Urinary bladder (tissue), 4 donors: Measurements from ENCODE around the gene GALNT10. TPM values are rescaled to one million over a fixed set of nuclear protein-coding genes. Genes with fewer than 3 reads are reported as not detected.
A peak's percentile ranks its signal among the peaks of the same experiment; 100 is the strongest.
"Not testable (repeated sequence)": the region's sequence is repeated elsewhere in the genome, so short reads cannot be mapped to it uniquely, and the experiment has no call there.

Experiments used
- DNase-seq: peaks from one replicate; pipeline ENCODE4 v3.0.0-alpha.2; 2015; ENCODE audit errors: extremely low spot score
- H3K27ac ChIP-seq: one replicate; pipeline ENCODE4 v1.5.1; 2013; ENCODE audit warnings: low read depth, mild to moderate bottlenecking, moderate library complexity
- H3K36me3 ChIP-seq: one replicate; pipeline ENCODE4 v1.6.1; 2013; ENCODE audit warnings: mild to moderate bottlenecking, moderate library complexity; ENCODE audit not compliant: insufficient read depth
- H3K4me1 ChIP-seq: one replicate; pipeline ENCODE4 v1.6.1; 2013; ENCODE audit warnings: mild to moderate bottlenecking, moderate library complexity; ENCODE audit not compliant: insufficient read depth
- H3K4me3 ChIP-seq: one replicate; pipeline ENCODE4 v1.5.1; 2013; ENCODE audit warnings: low read depth, low read length
- WGBS: extraction: QIAGEN DNeasy Blood & Tissue Kit; methylation state at CpG from one replicate; pipeline ENCODE4 v1.1.7; 2013; 5-methylcytosine and 5-hydroxymethylcytosine counted together
- polyA plus RNA-seq: library from polyadenylated mRNA; stranded (reverse); fragments of 200-250 nt; gene quantifications from one replicate; pipeline ENCODE4 v1.2.3, GENCODE V29; 2013
- total RNA-seq: library from RNA; depleted of rRNA; stranded (reverse); fragments of >200 nt; gene quantifications from one replicate; pipeline ENCODE4 v1.2.3, GENCODE V29; 2014
- donor health status: healthy with polysubstance abuse.
- donor health status: healthy.

GALNT10 gene
- 19.4 TPM for total RNA-seq
- 15.7 TPM for polyA plus RNA-seq

- Histone ChIP-seq H3K27ac (no peak within 1 kb of the TSS), H3K36me3 (no peaks in the 10 kb centered on the region), H3K4me1 (no peaks in the 10 kb centered on the region), H3K4me3 (peak within 1 kb of the TSS; percentile 81)
- no peak for DNase-seq
- 2% methylated on average over 84 of the region's 84 CpGs for WGBS
Observed at GRCh38 chr5:154190595-154191304, at the start of gene GALNT10. Gene GALNT10 (plus strand): TSS chr5:154190733. CDS start chr5:154190867, 134 bp downstream.

GRCh38 chr5:154141745-154142221, 48.8 kb upstream of the GALNT10 start:
- peaks cover 4% of the 10 kb centered on the region for H3K4me1 ChIP-seq
- no peak for DNase-seq
- H3K27ac ChIP-seq = no peak overlapping the region
- H3K36me3 ChIP-seq = no peaks in the 10 kb centered on the region
- 72% methylated on average over 1 of the region's 1 CpG for WGBS
- no peak overlapping the region for H3K4me3 ChIP-seq

GRCh38 chr5:154143211-154143641, 47.3 kb upstream of the GALNT10 start:
- Histone ChIP-seq H3K4me1 (peaks cover 4% of the 10 kb centered on the region), H3K36me3 (no peaks in the 10 kb centered on the region), H3K27ac (no peak overlapping the region), H3K4me3 (no peak overlapping the region)
- DNase-seq = no peak
- WGBS = 76% methylated on average over 6 of the region's 6 CpGs

GRCh38 chr5:154145268-154145667, 45.3 kb upstream of the GALNT10 start:
- no peak for DNase-seq
- WGBS = 80% methylated on average over 4 of the region's 4 CpGs
- no peak overlapping the region for H3K27ac ChIP-seq
- peaks cover 4% of the 10 kb centered on the region for H3K4me1 ChIP-seq
- H3K36me3 ChIP-seq = no peaks in the 10 kb centered on the region
- H3K4me3 ChIP-seq = no peak overlapping the region

- no peak overlapping the region for H3K4me3 ChIP-seq
- no peak overlapping the region for H3K27ac ChIP-seq
- DNase-seq = no peak
- H3K4me1 ChIP-seq = peaks cover 3% of the 10 kb centered on the region
- H3K36me3 ChIP-seq = no peaks in the 10 kb centered on the region
Observed at GRCh38 chr5:154146409-154146808, 44.1 kb upstream of the GALNT10 start.

GRCh38 chr5:154147666-154148065, 42.9 kb upstream of the GALNT10 start:
- WGBS = 95% methylated on average over 2 of the region's 2 CpGs
- Histone ChIP-seq H3K4me1 (no peaks in the 10 kb centered on the region), H3K27ac (no peak overlapping the region), H3K4me3 (no peak overlapping the region), H3K36me3 (no peaks in the 10 kb centered on the region)
- DNase-seq = no peak

GRCh38 chr5:154150471-154150870, 40.1 kb upstream of the GALNT10 start:
- WGBS = 86% methylated on average over 2 of the region's 2 CpGs
- H3K27ac ChIP-seq, H3K4me1 ChIP-seq, H3K4me3 ChIP-seq, H3K36me3 ChIP-seq, DNase-seq: not testable (repeated sequence)

- Histone ChIP-seq H3K27ac (no peak overlapping the region), H3K36me3 (no peaks in the 10 kb centered on the region), H3K4me1 (peaks cover 2% of the 10 kb centered on the region), H3K4me3 (no peak overlapping the region)
- WGBS = 56% methylated on average over 6 of the region's 6 CpGs
- DNase-seq = no peak
Observed at GRCh38 chr5:154157483-154158378, 32.8 kb upstream of the GALNT10 start.

GRCh38 chr5:154158379-154158737, 32.2 kb upstream of the GALNT10 start:
- Histone ChIP-seq H3K36me3 (no peaks in the 10 kb centered on the region), H3K4me1 (peaks cover 2% of the 10 kb centered on the region), H3K4me3 (no peak overlapping the region), H3K27ac (no peak overlapping the region)
- DNase-seq = no peak
- WGBS = 57% methylated on average over 1 of the region's 1 CpG

- DNase-seq = no peak
- H3K4me1 ChIP-seq = peaks cover 2% of the 10 kb centered on the region
- no peak overlapping the region for H3K4me3 ChIP-seq
- H3K27ac ChIP-seq = no peak overlapping the region
- no peaks in the 10 kb centered on the region for H3K36me3 ChIP-seq
Observed at GRCh38 chr5:154159343-154159742, 31.2 kb upstream of the GALNT10 start.

- Histone ChIP-seq H3K4me1 (peaks cover 2% of the 10 kb centered on the region), H3K27ac (no peak overlapping the region), H3K36me3 (no peaks in the 10 kb centered on the region), H3K4me3 (no peak overlapping the region)
- WGBS = 33% methylated on average over 6 of the region's 6 CpGs
- DNase-seq = no peak
Observed at GRCh38 chr5:154162539-154163151, 27.9 kb upstream of the GALNT10 start.

GRCh38 chr5:154163327-154164248, 26.9 kb upstream of the GALNT10 start:
- no peak for DNase-seq
- WGBS = 65% methylated on average over 4 of the region's 4 CpGs
- Histone ChIP-seq H3K36me3 (no peaks in the 10 kb centered on the region), H3K27ac (no peak overlapping the region), H3K4me1 (peaks cover 2% of the 10 kb centered on the region), H3K4me3 (no peak overlapping the region)

- WGBS = 27% methylated on average over 1 of the region's 1 CpG
- no peak for DNase-seq
Observed at GRCh38 chr5:154164249-154164581, 26.3 kb upstream of the GALNT10 start.

More at GRCh38 chr5:154164249-154164581, 26.3 kb upstream of the GALNT10 start:
- Histone ChIP-seq H3K4me1 (peaks cover 2% of the 10 kb centered on the region), H3K4me3 (no peak overlapping the region), H3K36me3 (no peaks in the 10 kb centered on the region), H3K27ac (no peak overlapping the region)
